GM19035 (cell line): ENCODE measurements around the gene TTC9.

ENCODE experiments used
- ATAC-seq: cut with Tn5 transposase; IDR thresholded peaks from one replicate; pipeline ENCODE4 v1.9.1; 2021; ENCODE audit not compliant: unreplicated experiment

TTC9 gene

GRCh38 chr14:70711451-70711850 lies 69.7 kb downstream of the TTC9 start:
- no peak for ATAC-seq

GRCh38 chr14:70713096-70713495 lies 71.4 kb downstream of the TTC9 start:
- ATAC-seq: no peak

GRCh38 chr14:70713511-70713916 lies 71.8 kb downstream of the TTC9 start:
- ATAC-seq: no peak

- ATAC-seq: no peak
These were observed 72.4 kb downstream of the TTC9 start for GRCh38 chr14:70714055-70714550.

- no peak for ATAC-seq
These were observed 74.8 kb downstream of the TTC9 start for GRCh38 chr14:70716483-70716882.

GRCh38 chr14:70716958-70717357 lies 75.2 kb downstream of the TTC9 start:
- ATAC-seq: no peak

- ATAC-seq: no peak
These were observed 76.8 kb downstream of the TTC9 start for GRCh38 chr14:70718383-70719118.

- no peak for ATAC-seq
These were observed 79.8 kb downstream of the TTC9 start for GRCh38 chr14:70721542-70721941.

- ATAC-seq: no peak
These were observed 80.7 kb downstream of the TTC9 start for GRCh38 chr14:70722418-70722817.

- no peak for ATAC-seq
These were observed 81.6 kb downstream of the TTC9 start for GRCh38 chr14:70723276-70723675.

GRCh38 chr14:70724110-70724509 lies 82.4 kb downstream of the TTC9 start:
- ATAC-seq: no peak

- ATAC-seq: no peak
These were observed 83.2 kb downstream of the TTC9 start for GRCh38 chr14:70724944-70725343.
